ENCODE measurements around the gene CLASP1. TPM values are rescaled to one million over a fixed set of nuclear protein-coding genes. Genes with fewer than 3 reads are reported as not detected.

The CLASP1 gene
- total RNA-seq, 2 experiments from 2014 or later = 60.3 to 61.4 TPM

DNA sequence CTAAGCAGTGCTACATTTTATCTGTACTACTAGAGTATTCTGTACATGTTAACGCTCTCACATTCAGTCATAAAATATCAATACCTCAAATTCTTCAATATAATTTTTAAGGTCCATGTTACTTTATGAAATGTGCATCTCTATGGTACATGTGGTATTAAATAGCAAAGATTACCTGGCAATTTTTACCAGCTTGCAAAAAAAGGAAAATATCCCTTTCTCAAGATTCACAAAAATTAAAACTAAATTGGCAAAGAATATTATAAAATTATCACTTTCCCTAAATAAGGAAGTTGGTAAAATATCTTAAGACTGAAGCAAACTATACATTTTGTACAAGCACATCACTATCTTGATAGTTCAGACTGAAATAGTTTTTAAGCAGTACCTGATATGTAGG lies 233.5 kb downstream of the CLASP1 start:
- H3K27me3 Mint-ChIP-seq = no peaks in the 10 kb centered on the region
- CTCF ChIA-PET = interaction anchor here (1.9 kb wide), 1 partner anchor 14 kb away, joined by 5 read pairs; no protein-coding TSS in a partner anchor
- POLR2A ChIA-PET = no interaction called here

DNA sequence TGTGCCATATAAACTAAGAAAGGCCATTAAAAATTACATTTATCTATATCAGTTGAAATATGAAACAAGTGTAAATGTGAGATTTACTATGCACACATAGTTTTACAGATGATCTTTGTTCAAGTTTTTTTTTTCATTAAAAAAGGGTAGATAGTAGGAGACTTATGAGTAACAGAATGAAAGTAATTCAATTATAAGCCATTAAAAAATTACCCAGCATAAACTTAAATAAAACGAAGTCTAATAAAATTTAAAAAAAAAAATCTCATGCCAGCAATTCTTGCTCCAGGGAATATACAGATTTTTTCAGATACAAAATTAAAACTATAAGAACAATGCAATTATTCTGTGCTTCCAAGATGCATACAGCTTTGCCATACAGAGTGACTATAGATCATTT lies 236.9 kb downstream of the CLASP1 start:
- no peak overlapping the region for H3K4me3 Mint-ChIP-seq
- ChIA-PET POLR2A (no interaction called here), CTCF (interaction anchor here (3.6 kb wide), 1 partner anchor 10 kb away, joined by 23 read pairs; no protein-coding TSS in a partner anchor)
- intact Hi-C loops (cut with micrococcal nuclease) = loop anchor here (10.0 kb wide), 1 partner anchor 112 kb away; no protein-coding TSS in a partner anchor
- ATAC-seq (no peak), DNase-seq (no peak)
- TF ChIP-seq, protein P1, sequence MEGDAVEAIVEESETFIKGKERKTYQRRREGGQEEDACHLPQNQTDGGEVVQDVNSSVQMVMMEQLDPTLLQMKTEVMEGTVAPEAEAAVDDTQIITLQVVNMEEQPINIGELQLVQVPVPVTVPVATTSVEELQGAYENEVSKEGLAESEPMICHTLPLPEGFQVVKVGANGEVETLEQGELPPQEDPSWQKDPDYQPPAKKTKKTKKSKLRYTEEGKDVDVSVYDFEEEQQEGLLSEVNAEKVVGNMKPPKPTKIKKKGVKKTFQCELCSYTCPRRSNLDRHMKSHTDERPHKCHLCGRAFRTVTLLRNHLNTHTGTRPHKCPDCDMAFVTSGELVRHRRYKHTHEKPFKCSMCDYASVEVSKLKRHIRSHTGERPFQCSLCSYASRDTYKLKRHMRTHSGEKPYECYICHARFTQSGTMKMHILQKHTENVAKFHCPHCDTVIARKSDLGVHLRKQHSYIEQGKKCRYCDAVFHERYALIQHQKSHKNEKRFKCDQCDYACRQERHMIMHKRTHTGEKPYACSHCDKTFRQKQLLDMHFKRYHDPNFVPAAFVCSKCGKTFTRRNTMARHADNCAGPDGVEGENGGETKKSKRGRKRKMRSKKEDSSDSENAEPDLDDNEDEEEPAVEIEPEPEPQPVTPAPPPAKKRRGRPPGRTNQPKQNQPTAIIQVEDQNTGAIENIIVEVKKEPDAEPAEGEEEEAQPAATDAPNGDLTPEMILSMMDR (IDR thresholded peaks at IDR 0.05) = no peak
- no peaks in the 10 kb centered on the region for H3K27me3 Mint-ChIP-seq
- no peak overlapping the region for H3K27ac Mint-ChIP-seq
- no peaks in the 10 kb centered on the region for H3K9me3 Mint-ChIP-seq
- no peaks in the 10 kb centered on the region for H3K4me1 Mint-ChIP-seq (ENCODE audit: low read depth)
- H3K36me3 Mint-ChIP-seq (ENCODE audit: low read depth) = peaks cover 7% of the 10 kb centered on the region

More for the DNA sequence above, 233.5 kb downstream of the CLASP1 start:
- ATAC-seq (no peak), DNase-seq (no peak)
- H3K27ac Mint-ChIP-seq = no peak overlapping the region
- peaks cover 8% of the 10 kb centered on the region for H3K36me3 Mint-ChIP-seq (ENCODE audit: low read depth)
- no peak overlapping the region for H3K4me3 Mint-ChIP-seq
- H3K9me3 Mint-ChIP-seq = no peaks in the 10 kb centered on the region
- intact Hi-C loops (cut with micrococcal nuclease) = loop anchor here (10.0 kb wide), 1 partner anchor 109 kb away; no protein-coding TSS in a partner anchor
- TF ChIP-seq, protein P1 (IDR thresholded peaks at IDR 0.05) = no peak
- no peaks in the 10 kb centered on the region for H3K4me1 Mint-ChIP-seq (ENCODE audit: low read depth)

DNA sequence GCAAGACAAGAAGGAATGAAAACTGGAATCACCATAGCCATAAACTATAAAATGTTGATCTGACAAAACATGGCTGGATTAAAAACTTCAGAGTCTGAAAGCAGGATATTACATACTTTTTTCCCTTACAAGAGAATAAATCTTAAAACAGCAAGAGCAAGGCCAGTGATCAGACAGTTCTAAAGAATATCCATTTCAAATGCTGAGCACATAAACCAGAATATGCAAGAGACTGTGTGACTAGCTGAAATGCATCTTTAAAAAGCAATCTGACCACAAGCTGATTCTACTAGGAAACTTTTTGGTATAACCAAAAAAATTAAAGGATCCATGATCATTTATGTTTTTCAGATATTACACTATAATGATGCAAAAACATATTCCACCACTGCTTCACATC lies 239.3 kb downstream of the CLASP1 start:
- ATAC-seq = no peak
- POLR2A ChIA-PET = no interaction called here
- Mint-ChIP-seq H3K36me3 (ENCODE audit: low read depth) (peaks cover 15% of the 10 kb centered on the region), H3K9me3 (no peaks in the 10 kb centered on the region), H3K4me1 (ENCODE audit: low read depth) (no peaks in the 10 kb centered on the region), H3K27me3 (no peaks in the 10 kb centered on the region), H3K27ac (peak overlapping the region; percentile 12), H3K4me3 (no peak overlapping the region)
- no peak for DNase-seq
- intact Hi-C loops (cut with micrococcal nuclease) = loop anchor here (10.0 kb wide), 1 partner anchor 115 kb away; no protein-coding TSS in a partner anchor
- TF ChIP-seq, protein P1 (IDR thresholded peaks at IDR 0.05) = no peak
- CTCF ChIA-PET = interaction anchor here (0.9 to 3.6 kb wide), 3 partner anchors 8 to 11 kb away, joined by 3 to 23 read pairs (median 3); no protein-coding TSS in a partner anchor

DNA sequence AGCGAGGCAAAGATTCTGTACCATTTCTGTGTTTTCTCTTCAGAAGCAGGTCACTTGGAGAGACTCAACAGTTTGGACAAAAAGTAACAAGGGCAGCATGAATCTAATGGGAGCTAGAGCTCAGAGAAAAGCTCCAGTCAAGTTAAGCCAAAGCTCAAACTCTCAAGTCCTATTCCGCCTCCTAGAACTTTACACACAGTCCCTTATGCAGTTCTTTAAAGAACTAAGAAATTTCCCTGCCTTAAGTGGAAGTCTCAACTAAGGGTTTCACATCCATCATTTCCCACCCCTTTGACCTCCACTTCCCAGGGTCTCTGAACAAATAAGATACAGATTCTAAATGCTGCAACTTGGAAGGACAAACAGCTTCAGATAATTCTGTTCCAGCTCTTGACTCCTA lies 239.9 kb downstream of the CLASP1 start:
- POLR2A ChIA-PET = no interaction called here
- H3K27ac Mint-ChIP-seq = peak overlapping the region; percentile 12

DNA sequence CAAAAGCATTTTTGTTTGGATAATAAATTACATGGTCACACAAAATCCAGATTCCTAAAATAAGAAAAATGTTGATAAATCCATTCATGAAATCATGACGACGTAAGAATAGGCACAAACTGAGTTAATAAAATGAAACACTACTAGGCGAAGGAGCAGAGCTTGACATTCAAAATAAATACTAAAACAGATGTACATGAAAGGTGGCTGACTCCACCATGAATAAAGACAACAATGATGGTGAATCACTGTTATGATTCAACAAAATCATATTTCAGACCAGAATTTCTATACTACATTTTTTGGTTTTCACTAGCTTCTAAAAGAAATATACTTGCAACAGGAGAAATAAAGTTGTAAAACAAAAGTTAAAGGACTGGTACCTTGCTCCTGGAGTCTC lies 240.6 kb downstream of the CLASP1 start:
- POLR2A ChIA-PET = no interaction called here
- intact Hi-C loops (cut with micrococcal nuclease) = no loop called here

More for the DNA sequence above, 239.9 kb downstream of the CLASP1 start:
- Mint-ChIP-seq H3K36me3 (ENCODE audit: low read depth) (peaks cover 15% of the 10 kb centered on the region), H3K4me1 (ENCODE audit: low read depth) (no peaks in the 10 kb centered on the region), H3K4me3 (no peak overlapping the region), H3K27me3 (no peaks in the 10 kb centered on the region), H3K9me3 (no peaks in the 10 kb centered on the region)
- CTCF ChIA-PET = interaction anchor here (1.0 to 1.4 kb wide), 2 partner anchors 11 to 53 kb away, joined by 3 read pairs; no protein-coding TSS in a partner anchor
- no peak for DNase-seq
- no peak for ATAC-seq
- intact Hi-C loops (cut with micrococcal nuclease) = no loop called here
- TF ChIP-seq, protein P1 (IDR thresholded peaks at IDR 0.05) = no peak

More for the DNA sequence above, 240.6 kb downstream of the CLASP1 start:
- DNase-seq (no peak), ATAC-seq (no peak)
- no peak overlapping the region for H3K27ac Mint-ChIP-seq
- CTCF ChIA-PET = interaction anchor here (1.0 to 1.1 kb wide), 2 partner anchors 53 to 310 kb away, joined by 3 read pairs; no protein-coding TSS in a partner anchor
- TF ChIP-seq, protein P1 (IDR thresholded peaks at IDR 0.05) = no peak
- H3K27me3 Mint-ChIP-seq = no peaks in the 10 kb centered on the region
- peaks cover 14% of the 10 kb centered on the region for H3K36me3 Mint-ChIP-seq (ENCODE audit: low read depth)
- H3K4me1 Mint-ChIP-seq (ENCODE audit: low read depth) = no peaks in the 10 kb centered on the region
- H3K9me3 Mint-ChIP-seq = no peaks in the 10 kb centered on the region
- no peak overlapping the region for H3K4me3 Mint-ChIP-seq
